ENCODE results near the gene MIF4GD.
"Not testable (repeated sequence)": the region's sequence is repeated elsewhere in the genome, so short reads cannot be mapped to it uniquely, and the experiment has no call there.

MIF4GD gene

GRCh38 chr17:75288359-75288758 is 17.3 kb upstream of the MIF4GD start:
- no peak for DNase-seq

- no peak for DNase-seq
Observed at GRCh38 chr17:75287221-75287620, 16.2 kb upstream of the MIF4GD start.

- DNase-seq: no peak
Observed at GRCh38 chr17:75285123-75285522, 14.1 kb upstream of the MIF4GD start.

- not testable (repeated sequence) for DNase-seq
Observed at GRCh38 chr17:75280189-75280588, 9.2 kb upstream of the MIF4GD start.

GRCh38 chr17:75277664-75278071 is 6.6 kb upstream of the MIF4GD start:
- DNase-seq: no peak

- no peak for DNase-seq
Observed at GRCh38 chr17:75273977-75274708, 3.1 kb upstream of the MIF4GD start.

- no peak for DNase-seq
Observed at GRCh38 chr17:75272848-75273184, 1.8 kb upstream of the MIF4GD start.

- no peak for DNase-seq
Observed at GRCh38 chr17:75271955-75272847, 1.2 kb upstream of the MIF4GD start.

- DNase-seq: no peak
Observed at GRCh38 chr17:75271233-75271954, 363 bp upstream of the MIF4GD start.

- DNase-seq: no peak
Observed at GRCh38 chr17:75270218-75270965, 639 bp downstream of the MIF4GD start.

- no peak for DNase-seq
Observed at GRCh38 chr17:75269844-75270217, 1.2 kb downstream of the MIF4GD start.

GRCh38 chr17:75267411-75268232 is 3.4 kb downstream of the MIF4GD start:
- no peak for DNase-seq

GRCh38 chr17:75267153-75267410 is 3.9 kb downstream of the MIF4GD start:
- DNase-seq: no peak

GRCh38 chr17:75266316-75267152 is 4.5 kb downstream of the MIF4GD start:
- DNase-seq: no peak

GRCh38 chr17:75265614-75266315 is 5.3 kb downstream of the MIF4GD start:
- no peak for DNase-seq

GRCh38 chr17:75263055-75263454 is 8.0 kb downstream of the MIF4GD start:
- no peak for DNase-seq

GRCh38 chr17:75262112-75262606 is 8.9 kb downstream of the MIF4GD start:
- DNase-seq: no peak

GRCh38 chr17:75261336-75262111 is 9.5 kb downstream of the MIF4GD start, which contains the start of the genes GGA3 and MRPS7:
Gene GGA3, minus strand, starts transcription at chr17:75261606. Its CDS starts 19 bp downstream, at chr17:75261587.
Gene MRPS7, plus strand, starts transcription at chr17:75261879. Its CDS starts 22 bp downstream, at chr17:75261901.
- DNase-seq: peak; percentile 70

- no peak for DNase-seq
Observed at GRCh38 chr17:75260641-75261335, 10.2 kb downstream of the MIF4GD start.
